Activated naive CD8-positive, alpha-beta T cell treated with anti-CD3 and anti-CD28 coated beads, Interleukin-2, amount 50 U/mL, for 16 hours (primary cell): ENCODE data around the gene XAB2.
"Not testable (repeated sequence)": the region's sequence is repeated elsewhere in the genome, so short reads cannot be mapped to it uniquely, and the experiment has no call there.

Source experiments
- DNase-seq: peaks from one replicate; pipeline ENCODE4 v3.0.0-alpha.2; 2020; ENCODE audit warnings: low read depth, low spot score

XAB2 gene

DNA sequence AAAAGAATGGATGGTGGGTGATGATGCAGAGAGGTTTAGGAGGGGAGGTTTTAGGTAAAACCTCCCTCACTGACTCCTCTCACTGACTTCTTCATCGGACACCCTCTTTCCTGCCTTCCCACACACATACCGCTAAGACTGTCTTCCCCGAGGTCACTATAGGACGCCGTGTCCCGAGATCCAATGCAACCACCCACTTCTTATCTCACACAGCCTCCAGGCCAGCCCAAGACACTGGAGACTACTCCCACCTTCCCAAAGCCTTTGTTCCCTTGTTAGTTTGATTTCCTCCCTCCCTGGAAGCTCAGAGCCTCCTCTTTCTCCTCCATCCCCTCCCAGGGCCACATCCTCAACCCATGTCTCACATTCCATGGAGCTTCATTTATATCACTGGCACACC is 50.2 kb downstream of the XAB2 start:
- no peak for DNase-seq

DNA sequence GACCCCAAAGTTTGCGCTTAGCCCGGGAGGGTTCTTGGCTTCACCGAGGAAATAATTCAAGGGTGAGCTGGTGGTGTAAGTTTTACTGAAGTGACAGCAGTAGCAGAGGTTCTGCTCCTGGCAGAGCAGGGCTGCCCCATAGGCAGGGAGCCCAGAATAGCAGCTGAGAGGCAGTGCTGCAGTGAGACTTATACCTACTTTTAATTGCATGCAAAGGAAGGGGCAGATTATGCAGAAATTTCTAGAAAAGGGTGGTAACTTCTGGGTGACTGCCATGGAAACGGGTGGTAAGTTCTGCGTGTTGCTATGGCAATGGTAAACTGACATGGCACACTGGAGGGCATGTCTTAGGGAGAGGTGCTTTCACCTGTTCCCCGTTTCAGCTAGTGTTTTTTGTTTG is 51.2 kb downstream of the XAB2 start:
- DNase-seq, result no peak

DNA sequence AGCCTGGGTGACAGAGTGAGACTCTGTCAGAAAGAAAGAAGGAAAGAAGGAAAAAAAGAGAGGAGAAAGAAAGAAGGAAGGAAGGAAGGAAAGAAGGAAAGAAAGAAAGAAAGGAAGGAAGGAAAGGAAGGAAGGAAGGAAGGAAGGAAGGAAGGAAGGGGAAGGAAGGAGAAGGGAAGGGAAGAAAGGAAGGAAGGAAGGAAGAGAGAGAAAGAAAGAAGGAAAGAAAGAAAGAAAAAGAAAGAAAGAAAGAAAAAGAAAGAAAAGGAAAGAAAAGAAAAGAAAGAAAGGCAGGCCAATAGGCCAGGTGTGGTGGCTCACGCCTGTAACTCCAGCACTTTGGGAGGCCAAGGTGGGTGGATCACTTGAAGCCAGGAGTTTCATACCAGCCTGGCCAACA is 51.9 kb downstream of the XAB2 start:
- DNase-seq, result not testable (repeated sequence)

DNA sequence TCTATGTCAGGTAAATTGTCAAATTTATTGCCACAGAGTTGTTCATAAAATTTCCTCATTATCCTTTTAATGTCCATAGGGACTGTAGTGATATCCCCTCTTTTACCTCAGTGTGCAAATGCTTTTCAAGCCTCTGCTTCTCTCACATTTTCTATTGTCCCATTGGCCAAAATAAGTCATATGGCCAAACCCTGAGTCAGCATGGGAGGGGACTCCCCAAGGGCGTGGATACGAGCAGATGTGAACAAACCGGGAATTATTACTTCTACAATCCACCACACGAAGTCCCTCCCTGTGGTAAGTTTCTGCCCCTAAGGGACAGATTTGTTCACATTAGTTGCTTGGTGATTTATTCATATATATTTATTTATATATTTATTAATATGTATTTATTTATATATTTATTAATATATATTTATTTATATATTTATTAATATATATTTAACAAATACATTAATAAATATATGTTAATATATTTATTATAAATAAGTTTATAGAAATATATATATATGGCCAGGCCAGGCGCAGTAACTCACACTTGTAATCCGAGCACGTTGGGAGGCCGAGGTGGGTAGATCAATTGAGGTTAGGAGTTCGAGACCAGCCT is 53.8 kb downstream of the XAB2 start:
- DNase-seq, result no peak

DNA sequence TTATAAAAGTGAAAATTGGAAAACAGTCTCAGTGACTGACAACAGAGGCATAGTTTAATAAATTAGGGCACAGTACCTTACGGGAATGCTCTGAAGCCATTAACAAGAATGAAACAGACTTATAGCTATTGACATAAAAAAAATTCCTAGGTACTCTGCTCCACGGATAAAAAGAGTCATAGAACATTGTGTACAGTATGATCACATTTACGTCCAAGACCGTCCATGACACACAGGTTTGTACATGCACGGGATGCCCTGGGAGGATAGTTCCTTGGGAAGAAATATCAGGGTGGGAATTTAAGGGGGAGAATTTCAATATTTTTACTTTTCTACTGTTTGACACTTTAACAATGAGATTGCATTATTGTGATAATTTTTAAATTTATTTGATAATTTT is 58.6 kb downstream of the XAB2 start:
- no peak for DNase-seq
